Measurements from ENCODE around the gene BCL7C.
"Not testable (repeated sequence)": the region's sequence is repeated elsewhere in the genome, so short reads cannot be mapped to it uniquely, and the experiment has no call there.

The BCL7C gene

DNA sequence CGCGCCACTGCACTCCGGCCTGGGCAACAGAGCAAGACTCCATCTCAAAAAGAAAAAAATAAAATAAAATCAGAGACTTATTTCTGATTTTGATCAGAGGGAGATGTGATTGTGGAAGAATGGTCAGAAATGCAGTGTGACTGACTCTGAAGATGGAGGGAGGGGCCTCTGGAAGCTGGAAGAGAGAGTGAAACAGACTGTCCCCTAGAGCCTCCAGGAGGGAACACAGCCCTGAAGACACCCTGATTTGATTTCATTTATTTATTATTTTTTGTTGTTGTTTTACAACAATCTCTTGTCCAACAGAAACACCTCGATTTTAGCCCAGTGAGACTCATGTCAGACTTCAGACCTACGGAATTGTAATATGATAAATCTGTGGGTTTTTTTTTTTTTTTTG is 26.1 kb downstream of the BCL7C start:
- Histone ChIP-seq H3K4me2 (ENCODE audit: low read length) (no peak overlapping the region), H3K27me3 (ENCODE audit: control insufficient read depth, insufficient read depth, low read length) (no peaks in the 10 kb centered on the region), H3K79me2 (peaks cover 10% of the 10 kb centered on the region), H2AFZ (no peak overlapping the region), H3K4me1 (no peaks in the 10 kb centered on the region), H3K36me3 (ENCODE audit: control insufficient read depth, insufficient read depth, low read length) (no peaks in the 10 kb centered on the region), H3K27ac (no peak overlapping the region), H3K4me3 (ENCODE audit: low read depth, low read length) (no peak overlapping the region), H3K9me3 (ENCODE audit: control insufficient read depth, low read length) (no peaks in the 10 kb centered on the region), H3K9ac (no peak overlapping the region)
- TF ChIP-seq, protein P1, sequence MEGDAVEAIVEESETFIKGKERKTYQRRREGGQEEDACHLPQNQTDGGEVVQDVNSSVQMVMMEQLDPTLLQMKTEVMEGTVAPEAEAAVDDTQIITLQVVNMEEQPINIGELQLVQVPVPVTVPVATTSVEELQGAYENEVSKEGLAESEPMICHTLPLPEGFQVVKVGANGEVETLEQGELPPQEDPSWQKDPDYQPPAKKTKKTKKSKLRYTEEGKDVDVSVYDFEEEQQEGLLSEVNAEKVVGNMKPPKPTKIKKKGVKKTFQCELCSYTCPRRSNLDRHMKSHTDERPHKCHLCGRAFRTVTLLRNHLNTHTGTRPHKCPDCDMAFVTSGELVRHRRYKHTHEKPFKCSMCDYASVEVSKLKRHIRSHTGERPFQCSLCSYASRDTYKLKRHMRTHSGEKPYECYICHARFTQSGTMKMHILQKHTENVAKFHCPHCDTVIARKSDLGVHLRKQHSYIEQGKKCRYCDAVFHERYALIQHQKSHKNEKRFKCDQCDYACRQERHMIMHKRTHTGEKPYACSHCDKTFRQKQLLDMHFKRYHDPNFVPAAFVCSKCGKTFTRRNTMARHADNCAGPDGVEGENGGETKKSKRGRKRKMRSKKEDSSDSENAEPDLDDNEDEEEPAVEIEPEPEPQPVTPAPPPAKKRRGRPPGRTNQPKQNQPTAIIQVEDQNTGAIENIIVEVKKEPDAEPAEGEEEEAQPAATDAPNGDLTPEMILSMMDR (IDR thresholded peaks at IDR 0.05): no peak

GRCh38 chr16:30866031-30866430 is 27.8 kb downstream of the BCL7C start:
- H3K27ac ChIP-seq: no peak overlapping the region
- TF ChIP-seq, protein P1 (IDR thresholded peaks at IDR 0.05): no peak
- H3K4me3 ChIP-seq (ENCODE audit: low read depth, low read length): no peak overlapping the region
- no peak overlapping the region for H2AFZ ChIP-seq
- no peak overlapping the region for H3K4me2 ChIP-seq (ENCODE audit: low read length)
- no peak overlapping the region for H3K9ac ChIP-seq
- H3K79me2 ChIP-seq: peaks cover 10% of the 10 kb centered on the region
- H3K27me3 ChIP-seq (ENCODE audit: control insufficient read depth, insufficient read depth, low read length): no peaks in the 10 kb centered on the region
- H3K4me1 ChIP-seq: no peaks in the 10 kb centered on the region
- H3K36me3 ChIP-seq (ENCODE audit: control insufficient read depth, insufficient read depth, low read length): no peaks in the 10 kb centered on the region
- no peaks in the 10 kb centered on the region for H3K9me3 ChIP-seq (ENCODE audit: control insufficient read depth, low read length)

GRCh38 chr16:30863178-30863577 is 30.7 kb downstream of the BCL7C start:
- not testable (repeated sequence) for H3K79me2 ChIP-seq; H3K4me3 ChIP-seq (ENCODE audit: low read depth, low read length); H3K9me3 ChIP-seq (ENCODE audit: control insufficient read depth, low read length); H2AFZ ChIP-seq; H3K4me1 ChIP-seq; H3K27me3 ChIP-seq (ENCODE audit: control insufficient read depth, insufficient read depth, low read length); H3K9ac ChIP-seq; H3K4me2 ChIP-seq (ENCODE audit: low read length); H3K27ac ChIP-seq; H3K36me3 ChIP-seq (ENCODE audit: control insufficient read depth, insufficient read depth, low read length)

- not testable (repeated sequence) for H3K27me3 ChIP-seq (ENCODE audit: control insufficient read depth, insufficient read depth, low read length); H3K9me3 ChIP-seq (ENCODE audit: control insufficient read depth, low read length); H2AFZ ChIP-seq; H3K4me1 ChIP-seq; H3K4me2 ChIP-seq (ENCODE audit: low read length); H3K36me3 ChIP-seq (ENCODE audit: control insufficient read depth, insufficient read depth, low read length); H3K4me3 ChIP-seq (ENCODE audit: low read depth, low read length); H3K27ac ChIP-seq; H3K9ac ChIP-seq; H3K79me2 ChIP-seq
Observed at GRCh38 chr16:30860729-30861128, 33.1 kb downstream of the BCL7C start.

- TF ChIP-seq, protein P1 (IDR thresholded peaks at IDR 0.05): no peak
- H3K36me3 ChIP-seq (ENCODE audit: control insufficient read depth, insufficient read depth, low read length): no peaks in the 10 kb centered on the region
- H3K27me3 ChIP-seq (ENCODE audit: control insufficient read depth, insufficient read depth, low read length): no peaks in the 10 kb centered on the region
- H3K79me2 ChIP-seq: peaks cover 1% of the 10 kb centered on the region
- H3K9ac ChIP-seq: no peak overlapping the region
- no peaks in the 10 kb centered on the region for H3K9me3 ChIP-seq (ENCODE audit: control insufficient read depth, low read length)
- H3K4me1 ChIP-seq: peaks cover 3% of the 10 kb centered on the region
- peak overlapping the region; percentile 36 for H3K4me2 ChIP-seq (ENCODE audit: low read length)
- H3K27ac ChIP-seq: no peak overlapping the region
- no peak overlapping the region for H3K4me3 ChIP-seq (ENCODE audit: low read depth, low read length)
- no peak overlapping the region for H2AFZ ChIP-seq
Observed at GRCh38 chr16:30858829-30859423, 35.0 kb downstream of the BCL7C start.

GRCh38 chr16:30858111-30858495 is 35.8 kb downstream of the BCL7C start:
- Histone ChIP-seq H3K4me1 (peaks cover 3% of the 10 kb centered on the region), H3K27me3 (ENCODE audit: control insufficient read depth, insufficient read depth, low read length) (no peaks in the 10 kb centered on the region), H3K36me3 (ENCODE audit: control insufficient read depth, insufficient read depth, low read length) (no peaks in the 10 kb centered on the region), H3K9me3 (ENCODE audit: control insufficient read depth, low read length) (no peaks in the 10 kb centered on the region), H3K9ac (no peak overlapping the region), H2AFZ (no peak overlapping the region), H3K27ac (no peak overlapping the region), H3K4me2 (ENCODE audit: low read length) (no peak overlapping the region), H3K4me3 (ENCODE audit: low read depth, low read length) (no peak overlapping the region), H3K79me2 (no peaks in the 10 kb centered on the region)
- TF ChIP-seq, protein P1 (IDR thresholded peaks at IDR 0.05): no peak

Data from parathyroid adenoma (tissue), 2 donors.